Spinal cord (tissue), 10 donors: ENCODE measurements around the gene REXO4. TPM values are rescaled to one million over a fixed set of nuclear protein-coding genes. Genes with fewer than 3 reads are reported as not detected.

ENCODE experiments used
- DNase-seq, 6 donors: peaks; one replicate each; pipeline versions ENCODE4 v3.0.0 to v3.0.0-alpha.2; 2013 to 2015; ENCODE audit warnings: low spot score in 6 of 6, low read depth in 4 of 6
- H3K27ac ChIP-seq: one replicate; pipeline ENCODE4 v1.5.1; 2013; ENCODE audit warnings: low read depth, low read length, control low read depth
- H3K27me3 ChIP-seq: one replicate; pipeline ENCODE4 v1.6.1; 2013; ENCODE audit warnings: low read length; ENCODE audit not compliant: control insufficient read depth, insufficient read depth
- H3K36me3 ChIP-seq: one replicate; pipeline ENCODE4 v1.6.1; 2013; ENCODE audit warnings: low read length; ENCODE audit not compliant: control insufficient read depth, insufficient read depth
- H3K4me1 ChIP-seq: one replicate; pipeline ENCODE4 v1.6.1; 2013; ENCODE audit warnings: low read length; ENCODE audit not compliant: control insufficient read depth, insufficient read depth
- H3K4me3 ChIP-seq: one replicate; pipeline ENCODE4 v1.5.1; 2013; ENCODE audit warnings: low read depth, low read length, control low read depth
- H3K9me3 ChIP-seq: one replicate; pipeline ENCODE4 v1.6.1; 2013; ENCODE audit warnings: low read length; ENCODE audit not compliant: control insufficient read depth, insufficient read depth
- WGBS: methylation state at CpG from one replicate; pipeline ENCODE4 v1.1.5; 2013; ENCODE audit warnings: missing lambda C conversion rate; ENCODE audit not compliant: insufficient coverage; 5-methylcytosine and 5-hydroxymethylcytosine counted together
- polyA plus RNA-seq, 2 donors: library from polyadenylated mRNA; unstranded; fragments of 120-200 nt; gene quantifications; one replicate each; pipeline ENCODE4 v1.2.1, GENCODE V29; 2013; ENCODE audit not compliant: insufficient read length in 2 of 2
- total RNA-seq, 2 donors: library from RNA; depleted of rRNA in 1 of 2; stranded (reverse); fragments of 120-200 nt in 1 of 2; fragments of >200 nt in 1 of 2; gene quantifications; one replicate each; pipeline versions ENCODE4 v1.2.3 to v1.2.4, GENCODE V29; 2013 to 2014
- donor health status: healthy.

REXO4 gene
- total and polyA plus RNA-seq, 4 donors = 9.0 to 28.1 (median 22.4) TPM

- Histone ChIP-seq H3K4me3 (no peak overlapping the region), H3K36me3 (peaks cover 26% of the 10 kb centered on the region), H3K9me3 (no peaks in the 10 kb centered on the region), H3K27ac (no peak overlapping the region), H3K4me1 (peaks cover 3% of the 10 kb centered on the region), H3K27me3 (peaks cover 18% of the 10 kb centered on the region)
- DNase-seq = no peak
- 91% methylated on average over 22 of the region's 22 CpGs for WGBS
Observed at GRCh38 chr9:133425049-133425632, 7.3 kb upstream of the REXO4 start.

GRCh38 chr9:133424187-133424586 is 6.4 kb upstream of the REXO4 start:
- Histone ChIP-seq H3K36me3 (peaks cover 26% of the 10 kb centered on the region), H3K27ac (no peak overlapping the region), H3K27me3 (peaks cover 18% of the 10 kb centered on the region), H3K4me1 (peaks cover 3% of the 10 kb centered on the region), H3K9me3 (no peaks in the 10 kb centered on the region), H3K4me3 (no peak overlapping the region)
- no peak for DNase-seq
- 87% methylated on average over 8 of the region's 12 CpGs for WGBS

GRCh38 chr9:133423216-133423615 is 5.4 kb upstream of the REXO4 start:
- no peak for DNase-seq
- no peaks in the 10 kb centered on the region for H3K9me3 ChIP-seq
- 89% methylated on average over 3 of the region's 3 CpGs for WGBS
- H3K27ac ChIP-seq = no peak overlapping the region
- H3K4me3 ChIP-seq = no peak overlapping the region
- H3K4me1 ChIP-seq = peaks cover 12% of the 10 kb centered on the region
- H3K27me3 ChIP-seq = peaks cover 16% of the 10 kb centered on the region
- peaks cover 26% of the 10 kb centered on the region for H3K36me3 ChIP-seq

- Histone ChIP-seq H3K4me1 (peaks cover 20% of the 10 kb centered on the region), H3K27ac (no peak within 1 kb of the TSS), H3K36me3 (peaks cover 26% of the 10 kb centered on the region), H3K27me3 (peaks cover 3% of the 10 kb centered on the region), H3K9me3 (no peaks in the 10 kb centered on the region), H3K4me3 (no peak within 1 kb of the TSS)
- WGBS = 51% methylated on average over 23 of the region's 23 CpGs
- no peak for DNase-seq
Observed at GRCh38 chr9:133421615-133422542, 4.1 kb upstream of the REXO4 start, which contains the start of gene ADAMTS13. Gene ADAMTS13 (plus strand): TSS chr9:133422367. CDS start chr9:133422444, 77 bp downstream.

GRCh38 chr9:133420392-133420827 is 2.6 kb upstream of the REXO4 start:
- H3K4me1 ChIP-seq = peaks cover 28% of the 10 kb centered on the region
- no peak for DNase-seq
- 70% methylated on average over 5 of the region's 5 CpGs for WGBS
- H3K36me3 ChIP-seq = peaks cover 17% of the 10 kb centered on the region
- no peaks in the 10 kb centered on the region for H3K9me3 ChIP-seq
- no peaks in the 10 kb centered on the region for H3K27me3 ChIP-seq
- no peak overlapping the region for H3K27ac ChIP-seq
- no peak overlapping the region for H3K4me3 ChIP-seq

GRCh38 chr9:133419005-133419404 is 1.2 kb upstream of the REXO4 start:
- no peak for DNase-seq
- 49% methylated on average over 11 of the region's 13 CpGs for WGBS
- H3K9me3 ChIP-seq = no peaks in the 10 kb centered on the region
- H3K27ac ChIP-seq = no peak overlapping the region
- no peaks in the 10 kb centered on the region for H3K27me3 ChIP-seq
- H3K4me3 ChIP-seq = no peak overlapping the region
- peaks cover 21% of the 10 kb centered on the region for H3K36me3 ChIP-seq
- peaks cover 28% of the 10 kb centered on the region for H3K4me1 ChIP-seq

- Histone ChIP-seq H3K4me3 (no peak overlapping the region), H3K27ac (no peak overlapping the region), H3K36me3 (peaks cover 45% of the 10 kb centered on the region), H3K4me1 (peaks cover 28% of the 10 kb centered on the region), H3K9me3 (no peaks in the 10 kb centered on the region), H3K27me3 (no peaks in the 10 kb centered on the region)
- no peak for DNase-seq
- WGBS = no CpG with 5 or more reads among the region's 1 CpG
Observed at GRCh38 chr9:133415170-133415569, 2.6 kb downstream of the REXO4 start.

- H3K27ac ChIP-seq = no peak overlapping the region
- H3K4me1 ChIP-seq = no peaks in the 10 kb centered on the region
- no peaks in the 10 kb centered on the region for H3K9me3 ChIP-seq
- H3K36me3 ChIP-seq = peaks cover 91% of the 10 kb centered on the region
- no peak for DNase-seq
- H3K4me3 ChIP-seq = no peak overlapping the region
- no peaks in the 10 kb centered on the region for H3K27me3 ChIP-seq
- no CpG with 5 or more reads among the region's 1 CpG for WGBS
Observed at GRCh38 chr9:133408042-133408441, 9.8 kb downstream of the REXO4 start.

- H3K4me1 ChIP-seq = no peaks in the 10 kb centered on the region
- no peak overlapping the region for H3K27ac ChIP-seq
- WGBS = 60% methylated on average over 23 of the region's 24 CpGs
- DNase-seq = peak in 5 of 6 donors; percentile 17 to 81 (median 42)
- no peak overlapping the region for H3K4me3 ChIP-seq
- peaks cover 91% of the 10 kb centered on the region for H3K36me3 ChIP-seq
- no peaks in the 10 kb centered on the region for H3K9me3 ChIP-seq
- H3K27me3 ChIP-seq = no peaks in the 10 kb centered on the region
Observed at GRCh38 chr9:133406480-133407307, 11.1 kb downstream of the REXO4 start.
